NB4 (cell line): ENCODE data around the gene RAE1.

Experiments
- MYC ChIP-seq: IDR thresholded peaks from 2 replicates; pipeline ENCODE4 v1.6.1; 2011; ENCODE audit warnings: low read depth, low read length
- POLR2A ChIP-seq: IDR thresholded peaks from 2 replicates; pipeline ENCODE4 v1.6.1; 2011; ENCODE audit warnings: mild to moderate bottlenecking; ENCODE audit not compliant: insufficient read length; ENCODE audit errors: extremely low read depth
- TF ChIP-seq, protein P1 (sequence below): IDR thresholded peaks from one replicate; pipeline ENCODE4 v1.5.1; 2012; ENCODE audit warnings: low read depth, low read length

DNA sequence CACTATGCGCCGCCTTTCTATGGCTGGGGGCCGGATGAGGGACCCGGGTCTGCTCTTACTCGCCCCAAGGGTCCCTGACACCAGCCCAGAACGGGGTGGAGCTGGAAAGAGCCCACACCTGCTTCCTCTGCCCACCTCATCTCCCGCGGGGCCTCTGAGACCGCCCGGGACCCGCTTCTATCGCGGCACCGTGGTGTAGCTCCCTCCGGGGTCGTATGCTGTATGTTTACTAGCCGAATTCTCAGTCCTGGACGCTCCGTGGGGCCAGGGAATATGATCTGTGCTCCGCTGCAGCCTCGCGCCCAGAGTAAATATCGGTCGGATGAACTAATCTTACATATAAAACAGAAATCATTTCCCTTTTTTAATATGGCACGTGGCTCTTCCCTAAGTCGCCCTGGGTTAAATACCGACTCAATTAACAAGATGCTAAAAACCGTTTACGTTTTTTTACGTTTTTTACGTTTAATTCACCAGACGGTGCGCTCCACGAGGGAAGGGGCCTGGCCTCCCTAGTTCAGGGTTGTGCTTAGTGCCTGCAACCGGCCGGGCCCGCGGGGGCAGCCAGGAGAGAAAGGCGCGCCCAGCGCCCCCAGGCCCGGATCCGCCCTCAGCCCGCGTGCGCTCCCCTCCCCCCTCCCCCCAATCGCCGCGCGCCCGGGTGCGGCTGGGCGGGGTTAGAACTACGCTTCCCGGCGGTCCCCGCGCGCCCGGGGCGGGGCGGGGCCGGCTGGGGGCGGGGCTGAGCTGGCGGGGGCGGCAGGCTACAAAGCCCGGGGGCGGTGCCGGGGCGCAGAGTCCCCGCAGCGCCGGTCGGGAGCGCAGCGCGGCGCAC, 39.8 kb downstream of the RAE1 start, which contains the start of gene RBM38:
- TF ChIP-seq POLR2A, result peak; percentile 67
- TF ChIP-seq, protein P1, sequence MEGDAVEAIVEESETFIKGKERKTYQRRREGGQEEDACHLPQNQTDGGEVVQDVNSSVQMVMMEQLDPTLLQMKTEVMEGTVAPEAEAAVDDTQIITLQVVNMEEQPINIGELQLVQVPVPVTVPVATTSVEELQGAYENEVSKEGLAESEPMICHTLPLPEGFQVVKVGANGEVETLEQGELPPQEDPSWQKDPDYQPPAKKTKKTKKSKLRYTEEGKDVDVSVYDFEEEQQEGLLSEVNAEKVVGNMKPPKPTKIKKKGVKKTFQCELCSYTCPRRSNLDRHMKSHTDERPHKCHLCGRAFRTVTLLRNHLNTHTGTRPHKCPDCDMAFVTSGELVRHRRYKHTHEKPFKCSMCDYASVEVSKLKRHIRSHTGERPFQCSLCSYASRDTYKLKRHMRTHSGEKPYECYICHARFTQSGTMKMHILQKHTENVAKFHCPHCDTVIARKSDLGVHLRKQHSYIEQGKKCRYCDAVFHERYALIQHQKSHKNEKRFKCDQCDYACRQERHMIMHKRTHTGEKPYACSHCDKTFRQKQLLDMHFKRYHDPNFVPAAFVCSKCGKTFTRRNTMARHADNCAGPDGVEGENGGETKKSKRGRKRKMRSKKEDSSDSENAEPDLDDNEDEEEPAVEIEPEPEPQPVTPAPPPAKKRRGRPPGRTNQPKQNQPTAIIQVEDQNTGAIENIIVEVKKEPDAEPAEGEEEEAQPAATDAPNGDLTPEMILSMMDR, result no peak
- TF ChIP-seq MYC, result peak; percentile 79
